8988T (cell line): Measurements from ENCODE around the gene INTS6L.
"Not testable (repeated sequence)": the region's sequence is repeated elsewhere in the genome, so short reads cannot be mapped to it uniquely, and the experiment has no call there.

Experiments
- DNase-seq: peaks from one replicate; pipeline ENCODE4 v3.0.0; 2011

Gene INTS6L

DNA sequence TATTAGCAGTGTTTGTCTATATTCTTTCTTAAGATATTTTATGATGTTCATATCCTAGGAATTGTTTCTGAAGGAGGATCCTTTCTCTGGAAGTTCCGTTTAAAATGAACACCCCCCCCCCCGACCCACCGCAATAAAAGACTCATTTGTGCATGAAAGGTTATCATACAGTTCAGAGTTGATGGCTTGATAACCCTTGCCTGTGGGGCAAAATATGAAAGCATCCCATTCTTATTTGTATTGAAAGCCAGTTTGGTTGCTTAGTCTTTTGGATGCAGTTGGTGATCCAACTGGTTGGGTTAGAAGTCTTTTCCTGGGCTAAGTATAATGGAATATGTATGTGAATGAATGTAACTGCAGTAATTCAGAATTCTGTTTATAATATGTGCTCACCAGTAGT is 8.3 kb downstream of the INTS6L start:
- DNase-seq = no peak

DNA sequence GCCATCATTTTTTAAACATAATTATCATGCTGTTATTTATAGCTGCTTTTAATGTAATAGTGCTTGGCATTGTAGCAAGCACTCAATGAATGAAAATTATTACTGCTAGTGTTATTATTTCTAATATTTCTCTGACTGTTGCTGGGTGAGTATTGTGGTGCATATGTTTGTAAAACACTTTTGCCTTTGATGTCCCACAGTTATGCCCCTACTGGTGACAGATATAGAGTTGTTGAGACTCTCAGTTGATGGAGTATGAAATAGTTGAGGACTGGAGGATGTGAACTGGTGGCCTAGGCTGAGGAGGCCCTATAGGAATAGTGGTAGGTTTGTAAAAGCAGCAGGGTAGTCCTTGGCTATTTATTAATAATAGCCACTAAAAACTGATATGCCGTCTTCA is 9.6 kb downstream of the INTS6L start:
- no peak for DNase-seq

DNA sequence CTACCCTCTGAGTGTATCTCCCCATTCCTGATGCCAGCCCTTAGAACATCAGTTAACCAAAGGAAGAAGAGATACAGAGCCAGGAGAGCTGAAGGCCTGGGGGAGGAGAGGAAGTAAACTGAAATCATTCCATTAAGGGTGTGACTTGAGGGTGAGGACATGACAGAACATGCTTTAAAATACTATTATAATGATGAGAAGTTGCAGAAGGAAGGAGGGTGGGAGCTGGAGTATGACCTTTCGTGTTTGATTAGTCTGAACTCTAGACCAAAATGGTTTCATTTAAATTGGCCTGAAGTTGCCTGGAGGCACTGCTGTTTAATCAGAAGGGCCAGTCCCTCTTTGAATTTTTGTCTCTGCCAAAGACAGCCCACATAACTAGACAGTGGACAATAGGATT is 11.4 kb downstream of the INTS6L start:
- no peak for DNase-seq

DNA sequence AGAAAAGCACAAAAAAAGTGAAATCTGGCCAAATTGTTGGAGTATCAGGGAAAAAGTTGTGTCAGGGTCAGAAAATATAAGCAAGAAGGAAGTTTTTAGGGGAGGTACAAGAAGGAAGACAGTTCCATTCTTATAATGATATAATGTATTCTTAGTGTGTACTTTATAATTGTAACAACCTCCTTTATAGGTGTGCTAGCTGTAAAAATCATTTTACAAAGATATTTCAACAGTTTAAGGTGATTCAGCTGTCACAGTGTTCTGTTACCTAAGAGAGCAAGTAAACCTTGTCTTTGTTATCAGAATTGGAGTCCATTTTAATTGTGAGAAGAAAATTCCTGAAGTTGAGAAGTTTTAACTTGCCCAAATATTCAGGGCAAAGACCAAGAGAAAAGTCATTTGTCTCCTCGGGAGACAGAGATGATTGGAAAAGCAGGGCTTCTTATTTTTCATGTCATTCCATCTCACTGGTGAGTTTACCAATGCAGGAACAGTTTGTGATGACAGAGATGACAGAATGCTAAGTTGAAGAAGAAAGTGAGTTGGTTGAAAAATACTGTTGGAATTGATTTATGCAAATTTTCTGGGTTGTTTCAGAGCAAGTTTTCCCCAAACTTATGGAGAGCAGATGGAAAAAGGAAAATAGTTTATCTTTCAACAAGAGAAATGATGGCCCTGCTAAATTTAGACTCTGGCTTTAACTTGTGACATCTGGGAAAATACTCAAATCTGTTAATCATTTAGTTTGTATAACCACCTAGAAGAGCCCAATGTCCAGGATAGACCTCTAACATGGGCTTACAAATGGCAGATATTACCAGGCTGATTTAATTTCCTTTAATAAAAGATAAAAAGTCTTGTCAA is 14.8 kb downstream of the INTS6L start:
- DNase-seq = no peak

DNA sequence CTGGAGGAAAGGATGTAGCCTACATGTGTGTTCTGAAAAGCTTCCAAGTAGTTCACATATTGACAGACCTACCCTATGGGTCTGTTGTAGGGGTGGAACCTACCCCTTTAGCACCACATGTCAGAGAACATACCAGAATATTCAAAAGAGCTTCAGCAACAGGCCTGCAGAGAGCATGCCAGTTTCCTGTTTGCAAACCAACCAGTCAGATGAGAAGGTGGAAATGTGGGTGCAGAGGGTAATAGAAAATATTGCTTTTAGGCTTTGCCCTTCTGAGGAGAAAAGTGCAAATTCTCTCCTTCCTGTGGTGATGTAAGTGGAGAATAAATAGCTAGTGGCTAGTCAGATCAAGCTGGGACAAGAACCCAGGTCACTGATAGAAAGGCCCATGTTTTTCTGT is 16.4 kb downstream of the INTS6L start:
- DNase-seq = no peak

DNA sequence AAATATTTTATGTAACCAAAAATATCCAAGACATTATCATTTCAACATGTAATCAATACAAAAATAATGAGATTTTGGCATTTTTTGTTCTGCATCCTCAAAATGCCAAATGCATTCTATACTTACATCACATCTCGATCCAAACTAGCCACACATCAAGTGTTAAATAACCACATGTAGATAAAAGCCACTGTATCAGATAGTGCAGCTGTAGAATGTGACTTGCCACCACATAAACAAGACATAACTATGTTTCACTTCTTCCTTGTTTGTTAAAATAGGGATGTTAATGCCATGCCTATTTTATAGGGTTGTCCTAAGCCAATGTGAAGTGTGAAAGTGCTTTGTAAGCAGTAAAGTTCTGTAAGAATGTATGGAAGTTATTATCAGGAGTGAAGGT is 20.9 kb downstream of the INTS6L start:
- DNase-seq = no peak

DNA sequence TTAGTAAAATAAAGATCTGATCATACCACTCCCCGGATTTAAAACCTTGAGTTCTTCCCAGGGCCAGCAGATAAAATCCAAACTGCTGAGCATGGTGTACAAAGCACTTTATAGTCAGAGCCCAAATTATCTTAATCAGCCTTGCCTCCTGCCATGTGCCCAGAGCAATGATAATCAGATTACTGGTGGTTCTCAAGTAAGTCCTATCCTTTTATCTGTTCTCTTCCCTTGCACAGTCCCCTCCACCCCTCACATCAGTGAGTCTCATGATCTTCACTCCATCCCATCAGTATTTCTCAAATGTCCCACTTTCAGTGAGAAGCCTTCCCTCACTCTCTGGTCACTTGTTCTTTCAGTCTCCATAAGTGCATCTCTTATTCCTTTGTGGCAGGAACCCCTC is 22.7 kb downstream of the INTS6L start:
- DNase-seq = no peak

DNA sequence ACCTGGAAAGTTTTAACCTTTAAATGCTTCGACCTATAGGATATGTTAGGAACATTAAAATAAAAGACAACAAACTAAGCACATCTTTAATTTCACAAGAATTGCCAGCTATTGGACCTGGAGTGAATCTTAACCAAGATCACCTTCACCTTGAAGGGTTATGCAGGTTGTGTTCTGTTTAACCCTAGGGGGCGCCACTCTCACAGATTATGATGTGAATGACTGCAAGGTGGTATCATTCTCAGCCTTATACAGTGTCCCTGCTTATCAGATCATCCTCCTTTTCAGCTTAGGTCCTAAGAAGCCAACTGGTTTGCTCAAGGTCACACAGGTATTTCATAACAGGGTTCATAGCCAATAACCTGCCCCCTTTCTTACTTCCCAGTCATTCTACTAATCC is 23.5 kb downstream of the INTS6L start:
- DNase-seq = no peak

DNA sequence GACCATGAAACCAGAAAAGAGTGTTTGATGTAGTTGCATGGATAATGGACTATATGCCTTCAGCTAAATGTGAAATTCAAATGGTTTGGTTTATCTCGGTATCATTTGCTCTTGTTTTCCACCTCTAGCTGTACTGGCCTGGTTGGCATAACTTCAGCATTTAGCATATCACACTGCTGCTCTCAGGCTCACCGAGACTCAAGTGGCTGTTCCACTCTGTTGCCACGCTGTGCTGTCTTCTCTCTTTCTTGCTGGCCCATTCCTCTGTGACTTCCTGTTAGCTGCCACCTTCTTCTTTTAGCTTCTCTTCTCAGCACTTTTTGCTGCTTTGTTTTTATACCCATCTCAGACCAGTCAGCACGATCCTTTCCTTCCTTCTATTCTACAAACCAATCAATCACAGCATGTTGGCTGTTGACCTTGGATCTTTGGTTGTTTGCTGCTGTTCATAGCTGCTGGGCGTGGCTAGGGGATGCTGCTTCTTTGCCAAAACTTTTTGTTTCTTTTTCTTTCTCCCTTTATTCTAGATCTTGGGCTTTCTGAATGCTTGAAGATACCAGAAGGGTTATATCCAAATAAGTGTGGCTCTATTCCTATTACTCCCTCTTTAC is 24.0 kb downstream of the INTS6L start:
- DNase-seq = no peak

DNA sequence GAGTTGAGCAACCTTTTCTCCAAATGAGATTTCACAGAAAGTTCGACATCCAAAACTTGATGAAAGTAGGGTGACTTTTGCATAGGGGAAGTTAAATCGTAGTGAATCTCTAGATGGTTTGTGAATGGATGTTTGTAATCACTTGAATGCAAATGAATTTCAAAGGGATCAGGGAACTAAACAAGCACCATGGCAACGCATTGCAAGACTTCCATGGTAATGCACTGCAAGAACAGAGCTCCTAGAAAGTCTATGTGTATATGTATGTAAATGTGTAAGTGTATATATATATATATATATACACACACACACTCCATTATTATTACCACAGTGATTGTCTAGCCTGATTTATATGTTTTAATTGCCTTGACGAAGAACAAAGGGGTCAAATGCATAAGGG is 27.3 kb downstream of the INTS6L start:
- no peak for DNase-seq

DNA sequence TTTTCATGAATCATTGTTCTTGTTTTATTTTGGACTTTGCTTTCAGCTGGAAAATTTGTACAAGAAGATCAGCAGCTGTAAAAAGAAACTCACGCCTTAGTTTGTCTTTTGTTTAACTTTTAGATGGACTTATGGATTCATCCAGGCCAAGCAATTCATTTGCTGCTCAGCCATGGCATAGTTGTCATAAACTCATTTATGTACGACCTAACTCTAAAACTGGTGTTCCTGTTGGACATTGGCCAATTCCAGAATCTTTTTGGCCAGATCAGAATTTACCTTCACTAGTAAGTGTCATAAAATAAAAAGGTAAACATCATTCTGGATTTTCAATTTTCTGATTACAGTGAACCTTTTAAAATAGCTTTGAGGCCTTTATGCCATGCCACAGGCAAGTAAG is 29.1 kb downstream of the INTS6L start:
- DNase-seq = no peak

DNA sequence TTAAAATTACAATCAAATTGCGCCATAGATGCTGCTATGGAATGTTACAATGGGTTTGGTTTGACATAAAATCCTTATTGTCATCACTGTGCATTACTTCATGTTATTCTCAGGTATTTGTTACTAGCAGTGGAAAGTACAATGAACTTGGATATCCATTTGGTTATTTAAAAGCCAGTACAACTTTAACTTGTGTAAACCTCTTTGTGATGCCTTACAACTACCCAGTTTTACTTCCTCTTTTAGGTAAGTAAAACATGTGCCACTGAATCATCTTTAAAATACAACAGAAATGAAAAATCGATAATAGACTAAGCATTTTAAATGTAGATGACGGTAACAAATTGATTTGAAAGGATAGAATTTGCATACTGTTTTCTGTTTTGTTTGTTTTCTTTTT is 35.6 kb downstream of the INTS6L start:
- no peak for DNase-seq

DNA sequence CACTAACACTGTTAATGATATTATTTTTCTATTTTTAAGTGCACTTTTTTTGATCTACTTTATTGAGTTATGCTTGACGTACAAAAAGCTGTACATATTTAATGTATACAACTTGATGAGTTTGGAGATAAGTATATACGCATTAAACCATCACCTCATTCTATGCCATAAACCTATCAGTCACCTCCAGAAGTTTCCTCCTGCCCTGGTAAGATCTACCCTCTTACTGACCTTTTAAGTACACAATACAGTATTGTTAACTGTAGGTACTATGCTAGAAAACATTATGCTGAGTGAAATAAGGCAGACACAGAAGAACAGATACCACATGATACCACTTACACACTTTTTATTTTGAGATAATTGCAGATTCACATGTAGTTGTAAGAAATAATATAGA is 36.9 kb downstream of the INTS6L start:
- DNase-seq = no peak

DNA sequence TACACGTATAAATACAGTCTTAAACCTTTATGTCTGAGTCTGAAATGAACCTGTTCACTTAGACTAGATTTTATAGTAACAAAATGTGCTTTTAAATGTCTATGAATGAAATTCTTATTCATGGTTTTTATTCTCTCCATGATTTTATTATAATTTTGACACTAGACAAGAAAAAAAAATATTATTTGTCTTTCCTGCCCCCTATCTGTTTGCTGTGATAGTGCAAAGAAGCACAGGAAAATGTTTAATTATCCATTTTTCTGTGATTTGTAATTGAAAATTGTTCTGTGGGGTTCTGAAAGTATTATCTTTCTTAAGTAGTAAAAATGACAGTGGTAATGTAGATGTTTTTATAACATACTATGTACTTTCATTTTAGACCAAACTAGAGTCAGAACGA is 52.0 kb downstream of the INTS6L start:
- DNase-seq = no peak

DNA sequence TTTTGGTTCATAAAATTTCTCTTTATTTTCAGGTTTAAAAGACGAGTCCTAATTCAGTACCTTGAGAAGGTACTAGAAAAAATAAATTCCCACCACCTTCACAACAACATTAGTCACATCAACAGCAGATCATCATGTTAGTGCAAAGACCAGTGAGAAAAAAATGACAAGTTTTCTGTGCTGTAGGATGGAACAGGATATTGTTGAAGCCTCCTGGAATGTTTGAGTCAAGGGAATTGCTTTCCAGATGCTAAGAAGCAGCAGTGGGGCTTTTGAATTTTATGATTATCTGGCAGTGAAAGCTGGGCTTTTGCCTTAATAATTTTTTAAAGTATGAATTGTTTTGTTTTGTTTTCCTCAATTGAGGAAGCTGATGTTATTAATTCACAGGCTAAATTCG is 61.0 kb downstream of the INTS6L start:
- no peak for DNase-seq

DNA sequence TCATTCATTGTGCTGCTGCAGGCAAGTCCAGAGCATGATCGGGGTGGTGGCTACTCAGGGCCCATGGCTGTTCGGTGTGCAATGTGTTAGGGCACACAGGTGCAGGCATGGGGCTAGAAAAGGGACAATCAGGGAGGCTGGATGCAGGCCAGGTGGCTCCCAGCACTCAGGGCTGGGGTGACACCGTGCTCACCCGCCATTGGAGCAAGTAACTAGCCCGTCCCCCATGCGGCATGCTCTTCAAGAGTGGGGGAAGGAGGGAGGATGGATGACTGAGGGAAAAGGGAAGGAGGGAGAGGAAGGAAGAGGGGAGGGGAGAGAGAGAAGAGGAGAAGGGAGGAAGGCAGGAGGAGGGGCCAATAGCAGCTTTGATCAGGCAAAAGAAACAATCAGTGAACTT is 64.7 kb downstream of the INTS6L start:
- no peak for DNase-seq

DNA sequence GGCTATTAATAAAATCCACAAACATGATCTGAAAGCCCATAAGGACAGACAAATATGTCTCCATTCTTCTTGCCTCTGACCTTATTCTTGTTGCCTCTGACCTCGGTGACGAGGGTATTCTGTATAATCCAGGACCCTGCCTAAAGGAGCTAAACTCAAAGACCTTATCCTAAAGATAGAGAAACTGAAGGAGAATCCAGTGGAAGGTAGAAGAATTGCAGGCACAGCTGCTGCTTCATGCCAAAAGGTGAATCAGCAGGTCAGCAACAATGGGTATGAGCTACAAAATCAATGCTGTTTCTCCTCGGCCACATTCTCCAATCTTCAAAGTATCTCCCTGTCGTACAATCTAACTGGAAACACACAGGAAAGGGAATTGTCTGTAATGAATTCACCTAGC is 71.4 kb downstream of the INTS6L start:
- DNase-seq = no peak

DNA sequence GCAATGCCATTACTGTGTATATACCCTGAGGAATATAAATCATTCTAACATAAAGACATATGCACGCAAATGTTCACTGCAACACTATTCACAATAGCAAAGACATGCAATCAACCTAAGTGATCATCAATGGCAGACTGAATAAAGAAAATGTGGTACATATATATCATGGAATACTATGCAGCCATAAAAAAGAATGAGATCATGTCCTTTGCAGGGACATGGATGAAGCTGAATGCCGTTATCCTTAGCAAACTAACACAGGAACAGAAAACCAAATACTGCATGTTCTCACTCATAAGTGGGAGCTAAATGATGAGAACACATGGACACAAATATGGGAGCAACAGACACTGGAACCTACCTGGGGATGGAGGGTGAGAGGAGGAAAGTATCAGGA is 73.6 kb downstream of the INTS6L start:
- not testable (repeated sequence) for DNase-seq

DNA sequence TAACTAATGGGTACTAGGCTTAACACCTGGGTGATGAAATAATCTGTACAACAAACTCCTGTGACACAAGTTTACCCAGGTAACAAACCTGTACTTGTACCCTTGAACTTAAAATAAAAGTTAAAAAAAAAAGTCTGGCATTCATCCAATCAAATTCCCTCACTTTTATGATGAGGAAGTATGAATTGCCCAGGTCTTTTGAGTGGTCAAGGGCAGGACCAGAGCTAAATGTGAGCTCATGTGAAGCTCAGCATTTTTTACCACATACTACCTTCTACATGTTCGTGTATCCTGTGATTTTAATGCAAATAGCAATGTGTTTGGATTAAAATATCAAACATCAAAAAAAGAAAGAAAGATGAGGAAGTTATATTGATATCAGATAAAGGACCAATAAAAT is 74.0 kb downstream of the INTS6L start:
- DNase-seq = not testable (repeated sequence)

DNA sequence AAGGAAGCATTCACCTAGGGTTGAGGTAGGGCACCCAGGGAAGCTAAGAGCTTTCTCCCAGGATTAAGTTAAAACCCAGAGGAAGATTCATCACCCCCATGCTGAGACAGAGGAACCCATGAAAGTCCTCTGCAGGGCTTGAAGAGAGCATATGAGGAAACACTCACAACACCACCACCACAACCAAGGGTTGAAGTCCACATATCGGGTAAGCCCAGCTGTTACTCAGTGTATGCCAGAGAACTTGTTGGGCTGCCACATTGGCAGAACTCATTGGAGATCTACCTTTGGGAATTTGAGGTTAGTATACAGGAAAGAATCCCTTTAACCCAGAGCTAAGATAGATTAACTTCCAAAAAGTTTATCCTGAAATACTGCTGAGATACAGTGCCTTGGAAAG is 75.1 kb downstream of the INTS6L start:
- no peak for DNase-seq

DNA sequence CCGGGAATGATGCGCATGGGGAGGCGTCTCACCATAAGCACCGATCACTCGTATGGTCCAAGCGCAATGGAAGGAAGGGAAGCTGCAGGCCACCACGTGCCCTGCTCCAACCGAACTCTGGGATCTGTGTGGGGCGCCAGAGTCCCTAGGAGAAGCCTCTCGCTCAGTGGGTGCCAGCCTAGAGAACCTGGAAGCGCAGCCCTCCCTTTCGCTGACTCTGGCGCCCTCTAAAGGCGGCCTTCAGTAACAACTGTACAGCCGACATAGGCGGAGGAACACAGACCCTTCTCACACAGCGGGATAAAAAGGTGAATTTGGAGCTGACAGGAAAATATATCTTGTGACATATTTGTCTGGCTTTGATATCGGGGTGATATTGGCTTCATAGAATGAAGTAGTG is 76.0 kb downstream of the INTS6L start:
- no peak for DNase-seq

DNA sequence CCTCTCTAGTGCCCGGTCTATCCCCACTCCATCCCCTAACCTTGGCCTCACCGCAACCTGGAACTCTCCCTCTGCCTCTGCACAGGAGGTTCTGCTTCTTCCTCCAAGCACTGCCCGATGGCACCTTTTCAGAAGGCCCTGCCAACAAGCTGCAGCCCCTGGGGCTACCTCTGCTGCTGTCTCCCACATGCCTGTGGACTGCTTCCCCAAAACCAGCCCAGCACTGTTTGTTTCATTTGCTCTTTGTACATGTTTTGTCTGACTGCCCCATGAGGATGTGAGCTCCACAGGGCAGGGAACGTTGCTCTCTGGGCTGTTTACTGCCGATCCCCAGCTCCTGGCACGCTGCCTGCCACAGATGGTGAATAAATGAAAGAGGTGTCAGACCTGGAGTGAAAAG is 85.4 kb downstream of the INTS6L start:
- no peak for DNase-seq

DNA sequence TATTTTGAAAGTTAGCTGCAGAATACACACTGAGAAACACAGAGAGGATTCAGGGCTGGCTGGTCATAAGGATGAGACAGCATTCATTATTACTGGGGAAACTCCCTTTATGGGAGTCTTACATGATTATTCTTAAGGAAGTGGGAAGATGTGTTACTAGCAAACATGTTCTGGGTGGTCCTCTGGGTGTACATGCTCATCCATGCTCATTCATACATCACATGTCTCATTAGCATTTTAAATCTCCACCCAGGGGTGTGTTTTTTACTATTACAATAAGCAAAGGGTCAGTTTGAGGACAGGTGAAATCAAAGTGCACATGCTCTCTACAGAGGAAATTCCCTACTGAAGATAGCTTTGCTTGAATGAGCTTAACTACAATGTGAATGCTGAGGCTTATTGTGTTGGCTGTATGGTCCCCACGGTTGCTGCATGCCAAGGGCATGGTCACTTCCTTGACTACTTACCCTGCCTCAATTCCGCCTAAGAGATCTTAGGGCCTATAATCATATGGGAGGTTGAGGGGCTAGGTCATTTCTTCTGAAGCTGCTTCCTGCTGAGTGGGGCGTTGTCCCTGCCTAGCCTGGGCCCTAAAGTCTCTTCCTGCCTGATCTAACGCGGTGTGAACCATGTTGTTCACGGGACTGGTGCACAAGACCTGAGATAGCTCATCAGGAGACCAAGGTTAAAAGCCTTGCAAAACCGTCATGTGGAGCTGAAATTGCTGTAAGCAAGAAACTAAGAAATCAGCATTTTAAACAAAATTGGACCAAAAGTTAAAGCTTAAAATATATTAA is 104.1 kb downstream of the INTS6L start:
- DNase-seq = not testable (repeated sequence)

DNA sequence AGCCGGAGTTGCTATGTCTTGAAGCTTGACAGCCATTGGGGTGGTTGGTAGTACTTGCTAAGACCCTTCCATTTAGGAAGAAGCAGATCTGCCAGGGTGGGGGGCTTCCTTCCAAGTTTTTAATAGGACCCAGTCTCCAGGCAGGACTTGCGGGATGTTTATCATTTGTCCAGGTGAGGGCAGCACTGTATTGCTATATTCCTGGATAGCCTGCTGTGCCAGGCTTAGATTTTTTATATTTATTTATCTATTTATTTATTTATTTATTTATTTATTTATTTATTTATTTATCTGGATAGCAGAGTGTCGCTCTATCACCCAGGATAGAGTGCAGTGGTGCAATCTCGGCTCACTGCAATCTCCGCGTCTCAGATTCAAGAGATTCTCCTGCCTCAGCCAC is 105.5 kb downstream of the INTS6L start:
- no peak for DNase-seq
